ENCODE results near the gene IER5. TPM values are rescaled to one million over a fixed set of nuclear protein-coding genes. Genes with fewer than 3 reads are reported as not detected.

IER5 gene
- polyA plus RNA-seq, 1 of the 3 experiments (the other 2 are of a cell fraction), result 52.9 TPM

GRCh38 chr1:181049378-181049777 lies 39.1 kb upstream of the IER5 start:
- H3K4me1 ChIP-seq (ENCODE audit: control insufficient read depth in 1 of 2, insufficient read depth in 2 of 2, low read depth in 1 of 2, low read length in 1 of 2), result no peaks in the 10 kb centered on the region
- H3K36me3 ChIP-seq (replicated peaks in 1 of 2; ENCODE audit: control insufficient read depth in 1 of 2, insufficient read depth in 2 of 2, low read length in 1 of 2), result no peaks in the 10 kb centered on the region
- H3K4me2 ChIP-seq, result no peak overlapping the region
- CTCF ChIA-PET, result interaction anchor here (0.7 to 1.4 kb wide), 2 partner anchors 11 to 93 kb away, joined by 3 to 4 read pairs; no protein-coding TSS in a partner anchor
- no peaks in the 10 kb centered on the region for H4K20me1 ChIP-seq (ENCODE audit: insufficient read depth)
- no peak overlapping the region for H3K4me3 ChIP-seq (ENCODE audit: low read depth in 2 of 2, low read length in 1 of 2)
- no peaks in the 10 kb centered on the region for H3K27me3 ChIP-seq (ENCODE audit: insufficient read depth)
- no peak overlapping the region for H2AFZ ChIP-seq (ENCODE audit: low read depth)
- no peak for DNase-seq
- POLR2A ChIA-PET, result no interaction called here
- no peak for TF ChIP-seq SIN3A (IDR thresholded peaks at IDR 0.05; ENCODE audit: borderline replicate concordance, low read depth, low read length)
- no peaks in the 10 kb centered on the region for H3K9me3 ChIP-seq
- H3K79me2 ChIP-seq (ENCODE audit: insufficient read depth), result no peaks in the 10 kb centered on the region
- H3K27ac ChIP-seq (ENCODE audit: low read depth in 2 of 2, low read length in 1 of 2), result no peak overlapping the region
- H3K9me2 ChIP-seq, result no peaks in the 10 kb centered on the region
- WGBS (ENCODE audit: low lambda C conversion rate), result 70% methylated on average over 3 of the region's 4 CpGs
- no peak overlapping the region for H3K9ac ChIP-seq
- H3F3A ChIP-seq (replicated peaks; ENCODE audit: insufficient read depth), result no peaks in the 10 kb centered on the region

- Histone ChIP-seq H2AFZ (ENCODE audit: low read depth) (no peak overlapping the region), H3K4me2 (no peak overlapping the region), H3K36me3 (replicated peaks in 1 of 2; ENCODE audit: control insufficient read depth in 1 of 2, insufficient read depth in 2 of 2, low read length in 1 of 2) (no peaks in the 10 kb centered on the region), H3F3A (replicated peaks; ENCODE audit: insufficient read depth) (no peaks in the 10 kb centered on the region), H3K4me3 (ENCODE audit: low read depth in 2 of 2, low read length in 1 of 2) (no peak overlapping the region), H3K9ac (no peak overlapping the region), H3K27ac (ENCODE audit: low read depth in 2 of 2, low read length in 1 of 2) (no peak overlapping the region), H3K9me2 (no peaks in the 10 kb centered on the region), H3K4me1 (ENCODE audit: control insufficient read depth in 1 of 2, insufficient read depth in 2 of 2, low read depth in 1 of 2, low read length in 1 of 2) (no peaks in the 10 kb centered on the region), H4K20me1 (ENCODE audit: insufficient read depth) (no peaks in the 10 kb centered on the region), H3K27me3 (ENCODE audit: insufficient read depth) (no peaks in the 10 kb centered on the region), H3K79me2 (ENCODE audit: insufficient read depth) (no peaks in the 10 kb centered on the region), H3K9me3 (no peaks in the 10 kb centered on the region)
- ChIA-PET CTCF (no interaction called here), POLR2A (no interaction called here)
- TF ChIP-seq CTCF (IDR thresholded peaks at IDR 0.05) (no peak), NFIC (IDR thresholded peaks at IDR 0.05; ENCODE audit: borderline replicate concordance) (no peak), FOSL2 (IDR thresholded peaks at IDR 0.05; ENCODE audit: borderline replicate concordance, low read depth) (no peak), FOXJ3 (CRISPR knock-in tag; IDR thresholded peaks at IDR 0.05) (no peak), EP300 (IDR thresholded peaks at IDR 0.05; ENCODE audit: borderline replicate concordance in 1 of 2, low read depth in 1 of 2, low read length in 1 of 2) (no peak), RFX5 (IDR thresholded peaks at IDR 0.05; ENCODE audit: low read length) (no peak), SIN3A (IDR thresholded peaks at IDR 0.05; ENCODE audit: borderline replicate concordance, low read depth, low read length) (no peak)
- TF ChIP-seq, protein P1, sequence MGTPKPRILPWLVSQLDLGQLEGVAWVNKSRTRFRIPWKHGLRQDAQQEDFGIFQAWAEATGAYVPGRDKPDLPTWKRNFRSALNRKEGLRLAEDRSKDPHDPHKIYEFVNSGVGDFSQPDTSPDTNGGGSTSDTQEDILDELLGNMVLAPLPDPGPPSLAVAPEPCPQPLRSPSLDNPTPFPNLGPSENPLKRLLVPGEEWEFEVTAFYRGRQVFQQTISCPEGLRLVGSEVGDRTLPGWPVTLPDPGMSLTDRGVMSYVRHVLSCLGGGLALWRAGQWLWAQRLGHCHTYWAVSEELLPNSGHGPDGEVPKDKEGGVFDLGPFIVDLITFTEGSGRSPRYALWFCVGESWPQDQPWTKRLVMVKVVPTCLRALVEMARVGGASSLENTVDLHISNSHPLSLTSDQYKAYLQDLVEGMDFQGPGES (IDR thresholded peaks at IDR 0.05; ENCODE audit: low read depth, low read length), result no peak
- TF ChIP-seq, protein P2, sequence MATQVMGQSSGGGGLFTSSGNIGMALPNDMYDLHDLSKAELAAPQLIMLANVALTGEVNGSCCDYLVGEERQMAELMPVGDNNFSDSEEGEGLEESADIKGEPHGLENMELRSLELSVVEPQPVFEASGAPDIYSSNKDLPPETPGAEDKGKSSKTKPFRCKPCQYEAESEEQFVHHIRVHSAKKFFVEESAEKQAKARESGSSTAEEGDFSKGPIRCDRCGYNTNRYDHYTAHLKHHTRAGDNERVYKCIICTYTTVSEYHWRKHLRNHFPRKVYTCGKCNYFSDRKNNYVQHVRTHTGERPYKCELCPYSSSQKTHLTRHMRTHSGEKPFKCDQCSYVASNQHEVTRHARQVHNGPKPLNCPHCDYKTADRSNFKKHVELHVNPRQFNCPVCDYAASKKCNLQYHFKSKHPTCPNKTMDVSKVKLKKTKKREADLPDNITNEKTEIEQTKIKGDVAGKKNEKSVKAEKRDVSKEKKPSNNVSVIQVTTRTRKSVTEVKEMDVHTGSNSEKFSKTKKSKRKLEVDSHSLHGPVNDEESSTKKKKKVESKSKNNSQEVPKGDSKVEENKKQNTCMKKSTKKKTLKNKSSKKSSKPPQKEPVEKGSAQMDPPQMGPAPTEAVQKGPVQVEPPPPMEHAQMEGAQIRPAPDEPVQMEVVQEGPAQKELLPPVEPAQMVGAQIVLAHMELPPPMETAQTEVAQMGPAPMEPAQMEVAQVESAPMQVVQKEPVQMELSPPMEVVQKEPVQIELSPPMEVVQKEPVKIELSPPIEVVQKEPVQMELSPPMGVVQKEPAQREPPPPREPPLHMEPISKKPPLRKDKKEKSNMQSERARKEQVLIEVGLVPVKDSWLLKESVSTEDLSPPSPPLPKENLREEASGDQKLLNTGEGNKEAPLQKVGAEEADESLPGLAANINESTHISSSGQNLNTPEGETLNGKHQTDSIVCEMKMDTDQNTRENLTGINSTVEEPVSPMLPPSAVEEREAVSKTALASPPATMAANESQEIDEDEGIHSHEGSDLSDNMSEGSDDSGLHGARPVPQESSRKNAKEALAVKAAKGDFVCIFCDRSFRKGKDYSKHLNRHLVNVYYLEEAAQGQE (IDR thresholded peaks at IDR 0.05; ENCODE audit: low read depth, low read length), result no peak
- DNase-seq, result no peak
These were observed 37.6 kb upstream of the IER5 start for GRCh38 chr1:181050922-181051321.
